Caco-2 (cell line): ENCODE measurements around the gene MPZL3. TPM values are rescaled to one million over a fixed set of nuclear protein-coding genes. Genes with fewer than 3 reads are reported as not detected.
A peak's percentile ranks its signal among the peaks of the same experiment; 100 is the strongest.

ENCODE experiments used
- BruUV-seq: library from RNA; stranded (reverse); fragments of 400-500 nt; replicated peaks from 2 replicates; lab custom pipeline; 2021; lab: Mats Ljungman, UMichigan
- CTCF ChIA-PET: fragments of 300-600 bp; sonication (Branson Sonifier 250); formaldehyde crosslinking; loops from one replicate; lab custom pipeline; 2022; ENCODE audit warnings: antibody characterized with exemption; lab: Charles Lee
- POLR2A ChIA-PET: fragments of 300-600 bp; sonication (Branson Sonifier 250); formaldehyde crosslinking; loops from one replicate; lab custom pipeline; 2022; ENCODE audit warnings: antibody characterized with exemption; lab: Charles Lee
- DNase-seq, 2 experiments: peaks; one replicate each; pipeline versions ENCODE4 v3.0.0 to v3.0.0-alpha.2; 2020 to 2022
- H3K27me3 ChIP-seq: replicated peaks from 2 replicates; pipeline ENCODE4 v1.6.0; 2011; ENCODE audit warnings: low read length; ENCODE audit not compliant: control insufficient read depth, insufficient read depth
- H3K36me3 ChIP-seq: 2 replicates; pipeline ENCODE4 v1.5.1; 2011; ENCODE audit warnings: low read length; ENCODE audit not compliant: control insufficient read depth, insufficient read depth
- H3K4me1 ChIP-seq: fragments of 250-450 bp; sonication (Bioruptor Pico); 2 replicates; pipeline ENCODE4 v1.5.1; 2020; ENCODE audit warnings: mild to moderate bottlenecking
- H3K4me3 ChIP-seq: 2 replicates; pipeline ENCODE4 v1.5.1; 2011; ENCODE audit warnings: low read depth, mild to moderate bottlenecking, control low read depth, low read length
- H3K9me3 ChIP-seq: fragments of 250-450 bp; sonication (Bioruptor Pico); 2 replicates; pipeline ENCODE4 v1.5.1; 2020; ENCODE audit warnings: mild to moderate bottlenecking, moderate library complexity
- H3K27ac Mint-ChIP-seq: one replicate; pipeline ENCODE4 v1.8.0; 2022; ENCODE audit warnings: mixed read lengths; ENCODE audit not compliant: unreplicated experiment
- H3K27me3 Mint-ChIP-seq: one replicate; pipeline ENCODE4 v1.8.0; 2022; ENCODE audit warnings: mixed read lengths; ENCODE audit not compliant: insufficient read depth, unreplicated experiment
- H3K36me3 Mint-ChIP-seq: one replicate; pipeline ENCODE4 v1.8.0; 2022; ENCODE audit warnings: mild to moderate bottlenecking, mixed read lengths; ENCODE audit not compliant: insufficient read depth, unreplicated experiment
- H3K4me1 Mint-ChIP-seq: one replicate; pipeline ENCODE4 v1.8.0; 2022; ENCODE audit warnings: low read depth, mixed read lengths; ENCODE audit not compliant: unreplicated experiment
- H3K4me3 Mint-ChIP-seq: one replicate; pipeline ENCODE4 v1.8.0; 2022; ENCODE audit warnings: mild to moderate bottlenecking, moderate library complexity, mixed read lengths; ENCODE audit not compliant: unreplicated experiment
- H3K9me3 Mint-ChIP-seq: one replicate; pipeline ENCODE4 v1.8.0; 2022; ENCODE audit warnings: mixed read lengths; ENCODE audit not compliant: unreplicated experiment
- CTCF ChIP-seq, 2 experiments: fragments of 200-600 bp in 1 of 2; IDR thresholded peaks; 1 replicate in 1 of 2; 2 replicates in 1 of 2; pipeline versions ENCODE4 v1.5.1 to v1.8.0; 2011 to 2022; ENCODE audit warnings: antibody characterized with exemption in 1 of 2, control low read depth in 1 of 2, inconsistent platforms in 1 of 2, low read depth in 1 of 2, low read length in 1 of 2, mild to moderate bottlenecking in 1 of 2, moderate library complexity in 1 of 2; ENCODE audit not compliant: insufficient read depth in 1 of 2, severe bottlenecking in 1 of 2, unreplicated experiment in 1 of 2
- intact Hi-C: fragments of 100-400 bp; cut with micrococcal nuclease; formaldehyde crosslinking; loops from one replicate; pipeline ENCODE4 v1.10.0; 2022; ENCODE audit not compliant: unreplicated experiment
- total RNA-seq: library from RNA; stranded (reverse); gene quantifications from 2 replicates; pipeline ENCODE4 v1.2.3, GENCODE V29; 2022

The MPZL3 gene
- total RNA-seq, 1 experiment from 2014 or later: 31.8 TPM

- Histone ChIP-seq H3K4me3 (no peak overlapping the region), H3K36me3 (no peaks in the 10 kb centered on the region), H3K27me3 (no peaks in the 10 kb centered on the region), H3K9me3 (no peaks in the 10 kb centered on the region), H3K4me1 (peaks cover 75% of the 10 kb centered on the region)
- no TSS peak for BruUV-seq
- Mint-ChIP-seq H3K27me3 (no peaks in the 10 kb centered on the region), H3K4me1 (peaks cover 54% of the 10 kb centered on the region), H3K9me3 (no peaks in the 10 kb centered on the region), H3K36me3 (peaks cover 12% of the 10 kb centered on the region), H3K27ac (peak overlapping the region; percentile 67), H3K4me3 (no peak overlapping the region)
- DNase-seq: no peak
- ChIA-PET POLR2A (no interaction called here), CTCF (interaction anchor here (1.4 to 4.1 kb wide), 2 partner anchors 17 to 80 kb away, joined by 3 to 24 read pairs; no protein-coding TSS in a partner anchor)
- no peak for TF ChIP-seq CTCF (IDR thresholded peaks at IDR 0.05; ENCODE audit: insufficient read depth in 1 of 2, low read depth in 1 of 2, low read length in 1 of 2, severe bottlenecking in 1 of 2, unreplicated experiment in 1 of 2)
- intact Hi-C loops: no loop called here
Observed at GRCh38 chr11:118215262-118215661, 36.9 kb downstream of the MPZL3 start.

- peaks cover 81% of the 10 kb centered on the region for H3K4me1 ChIP-seq
- ChIA-PET POLR2A (interaction anchor here (0.6 to 1.4 kb wide), 3 partner anchors 19 to 61 kb away, joined by 3 to 11 read pairs (median 3); no protein-coding TSS in a partner anchor), CTCF (interaction anchor here (1.4 to 4.1 kb wide), 2 partner anchors 16 to 81 kb away, joined by 3 to 24 read pairs; no protein-coding TSS in a partner anchor)
- Mint-ChIP-seq H3K4me1 (peaks cover 54% of the 10 kb centered on the region), H3K27me3 (no peaks in the 10 kb centered on the region), H3K4me3 (peak overlapping the region; percentile 45), H3K9me3 (no peaks in the 10 kb centered on the region), H3K36me3 (peaks cover 12% of the 10 kb centered on the region), H3K27ac (peak overlapping the region; percentile 67)
- intact Hi-C loops: no loop called here
- TSS peak; percentile 40 for BruUV-seq
- no peak for TF ChIP-seq CTCF (IDR thresholded peaks at IDR 0.05; ENCODE audit: insufficient read depth in 1 of 2, low read depth in 1 of 2, low read length in 1 of 2, severe bottlenecking in 1 of 2, unreplicated experiment in 1 of 2)
- no peaks in the 10 kb centered on the region for H3K9me3 ChIP-seq
- H3K36me3 ChIP-seq: no peaks in the 10 kb centered on the region
- H3K27me3 ChIP-seq: no peaks in the 10 kb centered on the region
- H3K4me3 ChIP-seq: peak overlapping the region; percentile 18; the same call in 1 of the 2 replicates
- no peak for DNase-seq
Observed at GRCh38 chr11:118214210-118214914, 37.8 kb downstream of the MPZL3 start.

- H3K4me3 ChIP-seq: peak overlapping the region; percentile 18; the same call in 1 of the 2 replicates
- H3K9me3 ChIP-seq: no peaks in the 10 kb centered on the region
- no peaks in the 10 kb centered on the region for H3K36me3 ChIP-seq
- peaks cover 12% of the 10 kb centered on the region for H3K36me3 Mint-ChIP-seq
- no peaks in the 10 kb centered on the region for H3K27me3 Mint-ChIP-seq
- intact Hi-C loops: no loop called here
- POLR2A ChIA-PET: interaction anchor here (0.7 to 1.4 kb wide), 2 partner anchors 11 to 19 kb away, joined by 3 read pairs; no protein-coding TSS in a partner anchor
- no peak for TF ChIP-seq CTCF (IDR thresholded peaks at IDR 0.05; ENCODE audit: insufficient read depth in 1 of 2, low read depth in 1 of 2, low read length in 1 of 2, severe bottlenecking in 1 of 2, unreplicated experiment in 1 of 2)
- peaks cover 86% of the 10 kb centered on the region for H3K4me1 ChIP-seq
- H3K9me3 Mint-ChIP-seq: no peaks in the 10 kb centered on the region
- H3K27me3 ChIP-seq: no peaks in the 10 kb centered on the region
- H3K4me3 Mint-ChIP-seq: peak overlapping the region; percentile 45
- peaks cover 54% of the 10 kb centered on the region for H3K4me1 Mint-ChIP-seq
- no TSS peak for BruUV-seq
- H3K27ac Mint-ChIP-seq: peak overlapping the region; percentile 67
- CTCF ChIA-PET: interaction anchor here (1.4 to 4.1 kb wide), 3 partner anchors 15 to 81 kb away, joined by 3 to 24 read pairs (median 8); no protein-coding TSS in a partner anchor
- peak in 1 of 2 experiments; percentile 51 for DNase-seq
Observed at GRCh38 chr11:118213781-118214180, 38.4 kb downstream of the MPZL3 start.
